HG03354 (cell line): ENCODE measurements around the gene TMEM129.
"Not testable (repeated sequence)": the region's sequence is repeated elsewhere in the genome, so short reads cannot be mapped to it uniquely, and the experiment has no call there.

ENCODE experiments used
- ATAC-seq: cut with Tn5 transposase; IDR thresholded peaks from one replicate; pipeline ENCODE4 v1.9.1; 2021; ENCODE audit warnings: mild to moderate bottlenecking; ENCODE audit not compliant: unreplicated experiment, poor library complexity, severe bottlenecking

The TMEM129 gene

GRCh38 chr4:1711571-1712215 lies 9.4 kb downstream of the TMEM129 start:
- ATAC-seq = peak; percentile 9

GRCh38 chr4:1711055-1711570 lies 10.0 kb downstream of the TMEM129 start:
- no peak for ATAC-seq

GRCh38 chr4:1708581-1708980 lies 12.5 kb downstream of the TMEM129 start:
- ATAC-seq = no peak

GRCh38 chr4:1706358-1706757 lies 14.8 kb downstream of the TMEM129 start:
- no peak for ATAC-seq

GRCh38 chr4:1705732-1706131 lies 15.4 kb downstream of the TMEM129 start:
- ATAC-seq = no peak

- ATAC-seq = no peak
Measured at GRCh38 chr4:1703867-1704266, 17.3 kb downstream of the TMEM129 start.

GRCh38 chr4:1701671-1702070 lies 19.5 kb downstream of the TMEM129 start:
- ATAC-seq = not testable (repeated sequence)

GRCh38 chr4:1695913-1696312 lies 25.2 kb downstream of the TMEM129 start:
- ATAC-seq = no peak

- ATAC-seq = peak; percentile 82
Measured at GRCh38 chr4:1693131-1693896, 27.8 kb downstream of the TMEM129 start.

GRCh38 chr4:1691737-1692373 lies 29.3 kb downstream of the TMEM129 start:
- no peak for ATAC-seq

GRCh38 chr4:1690698-1691097 lies 30.4 kb downstream of the TMEM129 start:
- ATAC-seq = no peak

- no peak for ATAC-seq
Measured at GRCh38 chr4:1686440-1687036, 34.6 kb downstream of the TMEM129 start.

- ATAC-seq = no peak
Measured at GRCh38 chr4:1685235-1686150, 35.6 kb downstream of the TMEM129 start.

- peak; percentile 12 for ATAC-seq
Measured at GRCh38 chr4:1684506-1685234, 36.5 kb downstream of the TMEM129 start.

- ATAC-seq = peak; percentile 86
Measured at GRCh38 chr4:1683736-1684505, 37.2 kb downstream of the TMEM129 start, which contains the start of gene FAM53A. Gene FAM53A, minus strand, starts transcription at chr4:1684313. Its CDS starts 15,572 bp downstream, at chr4:1668741.

GRCh38 chr4:1683261-1683735 lies 37.8 kb downstream of the TMEM129 start:
- peak; percentile 6 for ATAC-seq

GRCh38 chr4:1682860-1683259 lies 38.3 kb downstream of the TMEM129 start:
- ATAC-seq = no peak

- ATAC-seq = no peak
Measured at GRCh38 chr4:1678244-1678643, 42.9 kb downstream of the TMEM129 start.
